Memory B cell (primary cell): ENCODE results near the gene UBE2D2.
A peak's percentile ranks its signal among the peaks of the same experiment; 100 is the strongest.
"Not testable (repeated sequence)": the region's sequence is repeated elsewhere in the genome, so short reads cannot be mapped to it uniquely, and the experiment has no call there.

Experiments
- ATAC-seq: fragments of 150-1000 bp; cut with Tn5 transposase; 2 replicates; pipeline ENCODE4 v1.10.0; 2021; ENCODE audit warnings: low read depth, mild to moderate bottlenecking, moderate library complexity
- DNase-seq, 2 donors: peaks; one replicate each; pipeline ENCODE4 v3.0.0; 2022; ENCODE audit warnings: low spot score in 2 of 2
- H3K27ac Mint-ChIP-seq: one replicate; pipeline ENCODE4 v1.8.0; 2022; ENCODE audit warnings: mild to moderate bottlenecking, moderate library complexity, mixed read lengths
- H3K27me3 Mint-ChIP-seq: one replicate; pipeline ENCODE4 v1.8.0; 2022; ENCODE audit warnings: mixed read lengths
- H3K36me3 Mint-ChIP-seq: one replicate; pipeline ENCODE4 v1.8.0; 2022; ENCODE audit warnings: mild to moderate bottlenecking, mixed read lengths
- H3K4me1 Mint-ChIP-seq: one replicate; pipeline ENCODE4 v1.8.0; 2022; ENCODE audit warnings: mixed read lengths
- H3K4me3 Mint-ChIP-seq: one replicate; pipeline ENCODE4 v1.8.0; 2022; ENCODE audit warnings: mild to moderate bottlenecking, moderate library complexity, mixed read lengths
- H3K9me3 Mint-ChIP-seq: one replicate; pipeline ENCODE4 v1.8.0; 2022; ENCODE audit warnings: mixed read lengths

UBE2D2 gene

GRCh38 chr5:139584137-139584536 is 23.0 kb downstream of the UBE2D2 start:
- H3K36me3 Mint-ChIP-seq = peaks cover 9% of the 10 kb centered on the region
- ATAC-seq (no peak), DNase-seq (no peak)
- no peaks in the 10 kb centered on the region for H3K27me3 Mint-ChIP-seq
- no peaks in the 10 kb centered on the region for H3K9me3 Mint-ChIP-seq
- no peak overlapping the region for H3K4me3 Mint-ChIP-seq
- H3K4me1 Mint-ChIP-seq = peaks cover 25% of the 10 kb centered on the region
- H3K27ac Mint-ChIP-seq = no peak overlapping the region

- Mint-ChIP-seq H3K4me1 (peaks cover 33% of the 10 kb centered on the region), H3K36me3 (peaks cover 13% of the 10 kb centered on the region), H3K27ac (peak overlapping the region; percentile 75)
- H3K27me3 Mint-ChIP-seq, ATAC-seq, H3K4me3 Mint-ChIP-seq, DNase-seq, H3K9me3 Mint-ChIP-seq: not testable (repeated sequence)
Observed at GRCh38 chr5:139588116-139588515, 27.0 kb downstream of the UBE2D2 start.

GRCh38 chr5:139588962-139589361 is 27.8 kb downstream of the UBE2D2 start:
- peaks cover 13% of the 10 kb centered on the region for H3K36me3 Mint-ChIP-seq

GRCh38 chr5:139592289-139592688 is 31.1 kb downstream of the UBE2D2 start:
- Mint-ChIP-seq H3K9me3 (no peaks in the 10 kb centered on the region), H3K4me3 (peak overlapping the region; percentile 47), H3K36me3 (peaks cover 8% of the 10 kb centered on the region), H3K27ac (peak overlapping the region; percentile 54), H3K4me1 (peaks cover 26% of the 10 kb centered on the region), H3K27me3 (no peaks in the 10 kb centered on the region)
- ATAC-seq (peak; percentile 76), DNase-seq (no peak)

More at GRCh38 chr5:139588962-139589361, 27.8 kb downstream of the UBE2D2 start:
- DNase-seq = no peak
- no peaks in the 10 kb centered on the region for H3K27me3 Mint-ChIP-seq
- H3K9me3 Mint-ChIP-seq = no peaks in the 10 kb centered on the region
- no peak for ATAC-seq
- no peak overlapping the region for H3K4me3 Mint-ChIP-seq
- H3K4me1 Mint-ChIP-seq = peaks cover 31% of the 10 kb centered on the region
- peak overlapping the region; percentile 75 for H3K27ac Mint-ChIP-seq

- ATAC-seq, H3K27me3 Mint-ChIP-seq, H3K4me3 Mint-ChIP-seq, DNase-seq, H3K36me3 Mint-ChIP-seq, H3K9me3 Mint-ChIP-seq: not testable (repeated sequence)
- peak overlapping the region; percentile 54 for H3K27ac Mint-ChIP-seq
- H3K4me1 Mint-ChIP-seq = peaks cover 23% of the 10 kb centered on the region
Observed at GRCh38 chr5:139593076-139593475, 31.9 kb downstream of the UBE2D2 start.

GRCh38 chr5:139593716-139594319 is 32.7 kb downstream of the UBE2D2 start:
- Mint-ChIP-seq H3K27ac (no peak overlapping the region), H3K27me3 (no peaks in the 10 kb centered on the region), H3K36me3 (peaks cover 8% of the 10 kb centered on the region), H3K4me3 (no peak overlapping the region), H3K4me1 (peaks cover 19% of the 10 kb centered on the region), H3K9me3 (no peaks in the 10 kb centered on the region)
- ATAC-seq (no peak), DNase-seq (no peak)

- Mint-ChIP-seq H3K27me3 (no peaks in the 10 kb centered on the region), H3K27ac (no peak overlapping the region), H3K9me3 (no peaks in the 10 kb centered on the region), H3K4me1 (peaks cover 11% of the 10 kb centered on the region), H3K36me3 (peaks cover 6% of the 10 kb centered on the region), H3K4me3 (no peak overlapping the region)
- no peak for DNase-seq
- no peak for ATAC-seq
Observed at GRCh38 chr5:139597134-139597533, 36.0 kb downstream of the UBE2D2 start.

- ATAC-seq, H3K27ac Mint-ChIP-seq, H3K27me3 Mint-ChIP-seq, H3K36me3 Mint-ChIP-seq, H3K4me3 Mint-ChIP-seq, H3K9me3 Mint-ChIP-seq, DNase-seq: not testable (repeated sequence)
- peaks cover 10% of the 10 kb centered on the region for H3K4me1 Mint-ChIP-seq
Observed at GRCh38 chr5:139598601-139598965, 37.4 kb downstream of the UBE2D2 start.

GRCh38 chr5:139600336-139600949 is 39.3 kb downstream of the UBE2D2 start:
- H3K27ac Mint-ChIP-seq = no peak overlapping the region
- no peaks in the 10 kb centered on the region for H3K27me3 Mint-ChIP-seq
- H3K4me3 Mint-ChIP-seq = no peak overlapping the region
- no peaks in the 10 kb centered on the region for H3K9me3 Mint-ChIP-seq
- DNase-seq (no peak), ATAC-seq (no peak)
- peaks cover 13% of the 10 kb centered on the region for H3K4me1 Mint-ChIP-seq
- peaks cover 8% of the 10 kb centered on the region for H3K36me3 Mint-ChIP-seq

GRCh38 chr5:139601429-139601828 is 40.3 kb downstream of the UBE2D2 start:
- no peaks in the 10 kb centered on the region for H3K9me3 Mint-ChIP-seq
- peaks cover 19% of the 10 kb centered on the region for H3K4me1 Mint-ChIP-seq
- H3K27ac Mint-ChIP-seq = no peak overlapping the region
- H3K4me3 Mint-ChIP-seq = no peak overlapping the region
- DNase-seq (no peak), ATAC-seq (no peak)
- peaks cover 10% of the 10 kb centered on the region for H3K36me3 Mint-ChIP-seq
- no peaks in the 10 kb centered on the region for H3K27me3 Mint-ChIP-seq

- peaks cover 19% of the 10 kb centered on the region for H3K4me1 Mint-ChIP-seq
- not testable (repeated sequence) for H3K36me3 Mint-ChIP-seq, H3K4me3 Mint-ChIP-seq, H3K27ac Mint-ChIP-seq, ATAC-seq, H3K9me3 Mint-ChIP-seq, DNase-seq, H3K27me3 Mint-ChIP-seq
Observed at GRCh38 chr5:139601948-139602347, 40.8 kb downstream of the UBE2D2 start.

- Mint-ChIP-seq H3K36me3 (peaks cover 8% of the 10 kb centered on the region), H3K4me1 (peaks cover 17% of the 10 kb centered on the region), H3K9me3 (no peaks in the 10 kb centered on the region), H3K27ac (peak overlapping the region; percentile 56), H3K27me3 (no peaks in the 10 kb centered on the region), H3K4me3 (peak overlapping the region; percentile 77)
- DNase-seq (peak in 1 of 2 donors; percentile 23), ATAC-seq (peak; percentile 85)
Observed at GRCh38 chr5:139605887-139606286, 44.7 kb downstream of the UBE2D2 start.

- Mint-ChIP-seq H3K9me3 (no peaks in the 10 kb centered on the region), H3K27me3 (no peaks in the 10 kb centered on the region), H3K4me3 (no peak overlapping the region), H3K36me3 (peaks cover 2% of the 10 kb centered on the region), H3K27ac (peak overlapping the region; percentile 82), H3K4me1 (peaks cover 15% of the 10 kb centered on the region)
- ATAC-seq (peak; percentile 34), DNase-seq (no peak)
Observed at GRCh38 chr5:139611703-139612584, 50.8 kb downstream of the UBE2D2 start.

- DNase-seq (no peak), ATAC-seq (no peak)
- H3K27me3 Mint-ChIP-seq = no peaks in the 10 kb centered on the region
- H3K4me1 Mint-ChIP-seq = peaks cover 3% of the 10 kb centered on the region
- peaks cover 12% of the 10 kb centered on the region for H3K36me3 Mint-ChIP-seq
- no peak overlapping the region for H3K4me3 Mint-ChIP-seq
- H3K27ac Mint-ChIP-seq = no peak overlapping the region
- no peaks in the 10 kb centered on the region for H3K9me3 Mint-ChIP-seq
Observed at GRCh38 chr5:139619861-139620260, 58.7 kb downstream of the UBE2D2 start.
